H1 (cell line): ENCODE results near the gene UBAC1. TPM values are rescaled to one million over a fixed set of nuclear protein-coding genes. Genes with fewer than 3 reads are reported as not detected.

Experiments
- CTCF ChIA-PET: fragments of 300-600 bp; sonication (Branson Sonifier 250); formaldehyde crosslinking; loops from one replicate; lab custom pipeline; 2021; ENCODE audit not compliant: partially characterized antibody; lab: Charles Lee
- POLR2A ChIA-PET: fragments of 300-600 bp; sonication (Branson Sonifier 250); formaldehyde crosslinking; loops from one replicate; lab custom pipeline; 2021; ENCODE audit warnings: inconsistent platforms; ENCODE audit not compliant: partially characterized antibody; lab: Charles Lee
- DNase-seq, 2 experiments: peaks; one replicate each; pipeline versions ENCODE4 v3.0.0 to v3.0.0-alpha.2; 2010 to 2022; ENCODE audit warnings: low spot score in 2 of 2, low read depth in 1 of 2, mixed read lengths in 1 of 2
- FAIRE-seq: peaks from 2 replicates; lab custom pipeline; 2011; peaks lifted over from hg19 to GRCh38; lab: Jason Lieb, UNC
- H2AFZ ChIP-seq: 2 replicates; pipeline ENCODE4 v1.8.1; 2012; ENCODE audit warnings: low read length, inconsistent platforms
- H2AK5ac ChIP-seq: 2 replicates; pipeline ENCODE4 v1.6.1; 2013; ENCODE audit warnings: low read depth, low read length
- H2BK120ac ChIP-seq: replicated peaks from 2 replicates; pipeline ENCODE3; 2013; ENCODE audit warnings: low read depth, low read length, inconsistent platforms
- H2BK12ac ChIP-seq: 2 replicates; pipeline ENCODE4 v1.6.1; 2013; ENCODE audit warnings: low read depth, low read length
- H2BK15ac ChIP-seq: 2 replicates; pipeline ENCODE4 v1.6.1; 2013; ENCODE audit warnings: low read length
- H2BK20ac ChIP-seq: 2 replicates; pipeline ENCODE4 v1.6.1; 2013; ENCODE audit warnings: low read length
- H2BK5ac ChIP-seq: 2 replicates; pipeline ENCODE4 v1.6.1; 2013; ENCODE audit warnings: low read depth, low read length
- H3K14ac ChIP-seq: 2 replicates; pipeline ENCODE4 v1.6.1; 2013; ENCODE audit warnings: inconsistent platforms; ENCODE audit not compliant: insufficient read length
- H3K18ac ChIP-seq: 2 replicates; pipeline ENCODE4 v1.6.1; 2013; ENCODE audit warnings: low read length; ENCODE audit errors: extremely low read depth
- H3K23ac ChIP-seq: 2 replicates; pipeline ENCODE4 v1.6.1; 2013; ENCODE audit warnings: inconsistent platforms; ENCODE audit not compliant: insufficient read length
- H3K23me2 ChIP-seq: 2 replicates; pipeline ENCODE4 v1.6.1; 2013; ENCODE audit warnings: low read depth, low read length
- H3K27ac ChIP-seq: 2 replicates; pipeline ENCODE4 v1.6.1; 2011; ENCODE audit warnings: low read depth, low read length, inconsistent platforms
- H3K27me3 ChIP-seq, 4 experiments: replicated peaks in 1 of 4; 1 replicate in 1 of 4; 2 replicates in 3 of 4; pipeline versions ENCODE4 v1.6.1 to v1.8.1; 2011 to 2013; ENCODE audit warnings: low read length in 3 of 4, mild to moderate bottlenecking in 3 of 4, inconsistent platforms in 2 of 4, mixed read lengths in 2 of 4, moderate library complexity in 1 of 4; ENCODE audit not compliant: control insufficient read depth in 3 of 4, insufficient read depth in 3 of 4; ENCODE audit errors: extremely low read depth in 1 of 4
- H3K36me3 ChIP-seq, 4 experiments: 2 replicates each; pipeline versions ENCODE4 v1.6.1 to v1.8.1; 2011 to 2013; ENCODE audit warnings: mild to moderate bottlenecking in 4 of 4, low read length in 3 of 4, moderate library complexity in 2 of 4, control low read depth in 1 of 4, inconsistent platforms in 1 of 4; ENCODE audit not compliant: insufficient read depth in 4 of 4, control insufficient read depth in 2 of 4
- H3K4ac ChIP-seq: replicated peaks from 2 replicates; pipeline ENCODE3; 2013; ENCODE audit warnings: low read length, low read depth, mixed read lengths, inconsistent platforms; ENCODE audit not compliant: insufficient read length
- H3K4me1 ChIP-seq, 4 experiments: replicated peaks in 1 of 4; 1 replicate in 1 of 4; 2 replicates in 3 of 4; pipeline versions ENCODE4 v1.6.1 to v1.8.1; 2011 to 2013; ENCODE audit warnings: low read length in 3 of 4, inconsistent platforms in 2 of 4, mixed read lengths in 1 of 4; ENCODE audit not compliant: insufficient read depth in 4 of 4, control insufficient read depth in 3 of 4
- H3K4me2 ChIP-seq, 2 experiments: 2 replicates each; pipeline versions ENCODE4 v1.6.1 to v1.8.1; 2011 to 2013; ENCODE audit warnings: low read depth in 2 of 2, low read length in 2 of 2, control low read depth in 1 of 2, inconsistent platforms in 1 of 2, mild to moderate bottlenecking in 1 of 2; ENCODE audit not compliant: insufficient read depth in 1 of 2
- H3K4me3 ChIP-seq, 4 experiments: fragments of 200-600, 300-600 bp in 1 of 4; sonication (generic), shearing (Covaris generic), sonication (Bioruptor Twin) in 1 of 4; 2 replicates each; pipeline versions ENCODE4 v1.5.1 to v1.8.1; 2011 to 2016; ENCODE audit warnings: low read length in 4 of 4, low read depth in 3 of 4, control low read depth in 2 of 4, inconsistent platforms in 2 of 4, mild to moderate bottlenecking in 2 of 4, mixed read lengths in 1 of 4, moderate library complexity in 1 of 4; ENCODE audit not compliant: insufficient read depth in 2 of 4; ENCODE audit errors: extremely low read depth in 1 of 4
- H3K56ac ChIP-seq: replicated peaks from 2 replicates; pipeline ENCODE3; 2013; ENCODE audit warnings: low read depth, mild to moderate bottlenecking, mixed read lengths, low read length, inconsistent platforms; ENCODE audit not compliant: insufficient read length
- H3K79me1 ChIP-seq: 2 replicates; pipeline ENCODE4 v1.6.1; 2013; ENCODE audit warnings: low read depth, low read length, control low read depth
- H3K79me2 ChIP-seq, 2 experiments: 2 replicates each; pipeline versions ENCODE4 v1.6.1 to v1.8.1; 2012 to 2013; ENCODE audit warnings: low read length in 2 of 2, mild to moderate bottlenecking in 2 of 2, inconsistent platforms in 1 of 2; ENCODE audit not compliant: insufficient read depth in 2 of 2, control insufficient read depth in 1 of 2
- H3K9ac ChIP-seq, 4 experiments: replicated peaks in 1 of 4; 1 replicate in 1 of 4; 2 replicates in 3 of 4; pipeline versions ENCODE4 v1.6.1 to v1.8.1; 2011 to 2013; ENCODE audit warnings: low read depth in 3 of 4, low read length in 3 of 4, control low read depth in 2 of 4, mild to moderate bottlenecking in 2 of 4, moderate library complexity in 2 of 4, inconsistent platforms in 1 of 4; ENCODE audit errors: extremely low read depth in 1 of 4
- H3K9me3 ChIP-seq, 2 experiments: 2 replicates each; pipeline versions ENCODE4 v1.6.1 to v1.8.1; 2012 to 2013; ENCODE audit warnings: mild to moderate bottlenecking in 2 of 2, moderate library complexity in 2 of 2, control low read depth in 1 of 2, inconsistent platforms in 1 of 2, low read depth in 1 of 2, low read length in 1 of 2, mixed read lengths in 1 of 2; ENCODE audit not compliant: insufficient read depth in 2 of 2
- H4K20me1 ChIP-seq, 2 experiments: replicated peaks in 1 of 2; 2 replicates each; pipeline versions ENCODE3 to v1.8.1; 2011 to 2013; ENCODE audit warnings: inconsistent platforms in 2 of 2, low read length in 2 of 2, mild to moderate bottlenecking in 1 of 2; ENCODE audit not compliant: insufficient read depth in 2 of 2, control insufficient read depth in 1 of 2
- H4K5ac ChIP-seq: 2 replicates; pipeline ENCODE4 v1.6.1; 2013; ENCODE audit warnings: low read length, low read depth, mixed read lengths, inconsistent platforms; ENCODE audit not compliant: insufficient read length
- H4K8ac ChIP-seq: 2 replicates; pipeline ENCODE4 v1.8.0; 2013; ENCODE audit warnings: mild to moderate bottlenecking, moderate library complexity, low read length, inconsistent platforms; ENCODE audit not compliant: insufficient read depth; ENCODE audit errors: extremely low read depth
- H4K91ac ChIP-seq: replicated peaks from 2 replicates; pipeline ENCODE3; 2013; ENCODE audit warnings: low read length, mixed read lengths, inconsistent platforms; ENCODE audit not compliant: insufficient read length
- CEBPB ChIP-seq: IDR thresholded peaks from 2 replicates; pipeline ENCODE4 v1.6.1; 2012; ENCODE audit warnings: low read depth, low read length
- EGR1 ChIP-seq: IDR thresholded peaks from 2 replicates; pipeline ENCODE4 v1.6.1; 2011; ENCODE audit warnings: low read depth, low read length, borderline replicate concordance
- MAFK ChIP-seq: IDR thresholded peaks from 2 replicates; pipeline ENCODE4 v1.6.1; 2012; ENCODE audit warnings: low read depth, mild to moderate bottlenecking, improper control_type of control experiment, low read length
- NANOG ChIP-seq: IDR thresholded peaks from 2 replicates; pipeline ENCODE4 v1.6.1; 2011; ENCODE audit warnings: low read length, low read depth, mild to moderate bottlenecking, inconsistent platforms; ENCODE audit not compliant: insufficient read depth, poor library complexity, severe bottlenecking
- NRF1 ChIP-seq: IDR thresholded peaks from 2 replicates; pipeline ENCODE4 v1.6.1; 2011; ENCODE audit warnings: mild to moderate bottlenecking, low read depth, low read length, improper control_type of control experiment
- POLR2A ChIP-seq, 2 experiments: IDR thresholded peaks; 1 replicate in 1 of 2; 2 replicates in 1 of 2; pipeline ENCODE4 v1.6.1; 2011; ENCODE audit warnings: low read depth in 2 of 2, low read length in 2 of 2, mild to moderate bottlenecking in 2 of 2; ENCODE audit errors: control extremely low read depth in 1 of 2
- RAD21 ChIP-seq, 2 experiments: IDR thresholded peaks in 1 of 2; conservative IDR thresholded peaks in 1 of 2; 2 replicates each; pipeline ENCODE4 v1.6.1; 2011; ENCODE audit warnings: low read depth in 2 of 2, low read length in 2 of 2, improper control_type of control experiment in 1 of 2, inconsistent platforms in 1 of 2, mild to moderate bottlenecking in 1 of 2, moderate library complexity in 1 of 2
- RBBP5 ChIP-seq: IDR thresholded peaks from 2 replicates; pipeline ENCODE4 v1.7.1; 2012; ENCODE audit warnings: low read depth, mild to moderate bottlenecking, inconsistent platforms, low read length, moderate library complexity, borderline replicate concordance
- SIN3A ChIP-seq, 2 experiments: IDR thresholded peaks in 1 of 2; conservative IDR thresholded peaks in 1 of 2; 2 replicates each; pipeline ENCODE4 v1.6.1; 2011 to 2012; ENCODE audit warnings: low read length in 2 of 2, improper control_type of control experiment in 1 of 2, low read depth in 1 of 2, mild to moderate bottlenecking in 1 of 2
- SP1 ChIP-seq: IDR thresholded peaks from 2 replicates; pipeline ENCODE4 v1.6.1; 2011; ENCODE audit warnings: low read depth, low read length
- USF2 ChIP-seq: IDR thresholded peaks from 2 replicates; pipeline ENCODE4 v1.6.1; 2011; ENCODE audit warnings: low read length, improper control_type of control experiment
- WGBS, 2 experiments: shearing (Covaris generic) in 1 of 2; methylation state at CpG; one replicate each; pipeline versions ENCODE4 v1.1.6 to v1.1.7; 2013 to 2015; ENCODE audit warnings: low lambda C conversion rate in 2 of 2, mixed read lengths in 2 of 2, inconsistent platforms in 1 of 2, low coverage in 1 of 2, missing lambda C conversion rate in 1 of 2; ENCODE audit not compliant: insufficient replicate concordance in 2 of 2, insufficient coverage in 1 of 2, insufficient read length in 1 of 2; ENCODE audit errors: extremely low coverage in 1 of 2, missing lambda C conversion rate in 1 of 2; 5-methylcytosine and 5-hydroxymethylcytosine counted together
- polyA plus RNA-seq, 7 experiments: library from polyadenylated mRNA; depleted of rRNA in 3 of 7; stranded (reverse) in 5 of 7; unstranded in 2 of 7; fragments of >200 nt in 5 of 7; fragments of 200-250 nt in 2 of 7; gene quantifications; 1 replicate in 5 of 7; 2 replicates in 1 of 7; 4 replicates in 1 of 7; pipeline versions ENCODE4 v1.2.1 to v1.2.3, GENCODE V29; 2011 to 2013; ENCODE audit warnings: missing spikeins in 2 of 7, mixed read lengths in 2 of 7
- total RNA-seq: library from RNA; stranded (reverse); fragmentation: NEBNext Ultra II Directional; extraction: Animal tissue kit (Norgen Biotek cat#: 25700); gene quantifications from 2 replicates; pipeline ENCODE4 v1.2.1, GENCODE V29; 2021

UBAC1 gene
- total and polyA plus RNA-seq, 2 of the 8 experiments (the other 6 are each of a cell fraction or from before 2014, with no cell fraction given), result 59.3 to 85.2 TPM

DNA sequence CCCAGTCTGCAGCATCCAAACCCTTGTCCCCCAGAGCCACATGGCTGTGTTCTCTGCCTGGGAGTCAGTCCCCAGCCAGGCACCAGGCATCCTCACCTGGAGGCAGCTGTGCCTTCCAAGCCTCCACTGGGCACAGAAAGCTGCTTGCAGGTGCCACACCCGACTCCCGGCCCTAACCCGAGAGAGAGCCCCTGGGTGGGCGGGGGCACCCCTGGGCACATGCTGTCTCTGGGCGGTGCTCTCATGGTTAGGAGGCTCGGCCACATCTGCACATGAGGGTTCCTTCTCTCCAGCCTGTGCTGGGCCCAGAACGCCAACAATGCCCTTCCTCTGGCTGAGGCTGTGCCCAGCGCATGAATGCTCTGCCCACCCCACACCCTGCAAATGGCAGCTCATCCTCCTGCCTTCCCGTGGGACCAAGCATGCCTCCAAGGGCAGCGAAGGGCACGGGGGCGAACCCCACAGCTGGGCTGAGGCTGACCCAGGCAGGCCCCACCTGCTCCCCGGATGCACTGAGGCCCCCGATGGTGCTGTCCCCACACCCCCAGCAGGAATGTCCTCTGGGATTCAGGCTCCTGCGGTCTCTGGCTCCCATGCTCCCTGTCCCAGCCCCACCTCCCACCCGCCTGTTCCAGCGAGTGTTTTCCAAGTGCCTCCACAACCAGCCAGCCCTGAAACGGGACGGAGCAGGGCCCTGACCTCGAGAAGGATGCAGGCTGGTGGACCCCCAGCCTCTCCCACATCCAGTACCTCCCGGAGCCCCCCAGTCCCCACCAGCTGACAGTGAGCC lies 31.3 kb downstream of the UBAC1 start:
- peaks cover 3 to 14% (median 6%) of the 10 kb centered on the region in 4 experiments; a peak in 5 of 8 replicates for H3K36me3 ChIP-seq
- H3K79me1 ChIP-seq, result peaks cover 6% of the 10 kb centered on the region; the same call in 1 of the 2 replicates
- H4K8ac ChIP-seq, result no peak overlapping the region; the same call in 1 of the 2 replicates
- H3K23ac ChIP-seq, result no peak overlapping the region
- no peak overlapping the region for H4K91ac ChIP-seq
- H2BK20ac ChIP-seq, result no peak overlapping the region
- no peaks in the 10 kb centered on the region for H3K27me3 ChIP-seq
- no peak overlapping the region for H2BK120ac ChIP-seq
- no peak overlapping the region for H3K9ac ChIP-seq
- no peak overlapping the region for H3K56ac ChIP-seq
- no peak overlapping the region for H3K18ac ChIP-seq
- H4K20me1 ChIP-seq, result peaks cover 2 to 20% of the 10 kb centered on the region in 2 experiments
- no peaks in the 10 kb centered on the region; a peak in 1 of 7 replicates for H3K4me1 ChIP-seq
- H3K27ac ChIP-seq, result no peak overlapping the region
- H3K4me3 ChIP-seq, result no peak overlapping the region
- H3K23me2 ChIP-seq, result no peaks in the 10 kb centered on the region
- no peak overlapping the region for H3K14ac ChIP-seq
- FAIRE-seq, result no peak
- no peak overlapping the region for H4K5ac ChIP-seq
- WGBS, 2 experiments, result 82% methylated on average over 20 of the region's 21 CpGs; no CpG with 5 or more reads in 1 of the 2 experiments
- no peak overlapping the region; the same call in 1 of the 2 replicates for H2BK5ac ChIP-seq
- H2BK12ac ChIP-seq, result no peak overlapping the region
- H3K79me2 ChIP-seq, result no peaks in the 10 kb centered on the region
- no peak overlapping the region for H2BK15ac ChIP-seq
- H2AFZ ChIP-seq, result no peak overlapping the region
- CTCF ChIA-PET, result interaction anchor here (1.0 to 1.7 kb wide), 2 partner anchors 38 to 66 kb away, joined by 3 to 5 read pairs; no protein-coding TSS in a partner anchor
- no peak overlapping the region for H2AK5ac ChIP-seq
- DNase-seq, result no peak
- no peaks in the 10 kb centered on the region for H3K9me3 ChIP-seq
- no peak overlapping the region for H3K4me2 ChIP-seq
- no peak overlapping the region for H3K4ac ChIP-seq
- POLR2A ChIA-PET, result no interaction called here
- TF ChIP-seq CEBPB, result no peak
- TF ChIP-seq USF2, result no peak
- no peak for TF ChIP-seq MAFK
- TF ChIP-seq RBBP5, result no peak
- no peak for TF ChIP-seq RAD21 (IDR thresholded peaks at IDR 0.05 in 1 of 2, conservative IDR thresholded peaks at IDR 0.05 in 1 of 2; ENCODE audit: low read depth in 2 of 2, low read length in 2 of 2)
- TF ChIP-seq SP1, result no peak
- TF ChIP-seq EGR1, result no peak
- TF ChIP-seq POLR2A (IDR thresholded peaks at IDR 0.05; ENCODE audit: control extremely low read depth in 1 of 2, low read depth in 2 of 2, low read length in 2 of 2), result no peak
- no peak for TF ChIP-seq SIN3A (conservative IDR thresholded peaks at IDR 0.05 in 1 of 2, IDR thresholded peaks at IDR 0.05 in 1 of 2; ENCODE audit: low read depth in 1 of 2, low read length in 2 of 2)
- no peak for TF ChIP-seq NRF1
- TF ChIP-seq NANOG, result no peak
